HEK293T (cell line): ENCODE results near the gene CUBN.

Experiments
- ARNT ChIP-seq: fragments of 450-650 bp; IDR thresholded peaks from 2 replicates; pipeline ENCODE4 v1.6.1; 2017; ENCODE audit warnings: mild to moderate bottlenecking
- BHLHE40 ChIP-seq: fragments of 450-650 bp; IDR thresholded peaks from 2 replicates; pipeline ENCODE4 v1.6.1; 2016; ENCODE audit warnings: mild to moderate bottlenecking, moderate library complexity, borderline replicate concordance
- ELF4 ChIP-seq: fragments of 450-650 bp; IDR thresholded peaks from 2 replicates; pipeline ENCODE4 v1.6.1; 2017; ENCODE audit warnings: antibody characterized with exemption
- FOXA1 ChIP-seq: fragments of 450-650 bp; IDR thresholded peaks from 2 replicates; pipeline ENCODE4 v1.6.1; 2016; ENCODE audit warnings: mild to moderate bottlenecking
- FOXK2 ChIP-seq: fragments of 450-650 bp; IDR thresholded peaks from 2 replicates; pipeline ENCODE4 v1.6.1; 2016; ENCODE audit warnings: mild to moderate bottlenecking
- L3MBTL2 ChIP-seq: fragments of 450-650 bp; conservative IDR thresholded peaks from 2 replicates; pipeline ENCODE4 v1.6.1; 2016; ENCODE audit warnings: mild to moderate bottlenecking
- NFRKB ChIP-seq: fragments of 450-650 bp; IDR thresholded peaks from 2 replicates; pipeline ENCODE4 v1.6.1; 2016; ENCODE audit warnings: mild to moderate bottlenecking, moderate library complexity
- SP1 ChIP-seq: fragments of 450-650 bp; IDR thresholded peaks from 2 replicates; pipeline ENCODE4 v1.6.1; 2017
- TARDBP ChIP-seq: fragments of 450-650 bp; IDR thresholded peaks from 2 replicates; pipeline ENCODE4 v1.6.1; 2016
- ZNF384 ChIP-seq: fragments of 450-650 bp; IDR thresholded peaks from 2 replicates; pipeline ENCODE4 v1.6.1; 2016

DNA sequence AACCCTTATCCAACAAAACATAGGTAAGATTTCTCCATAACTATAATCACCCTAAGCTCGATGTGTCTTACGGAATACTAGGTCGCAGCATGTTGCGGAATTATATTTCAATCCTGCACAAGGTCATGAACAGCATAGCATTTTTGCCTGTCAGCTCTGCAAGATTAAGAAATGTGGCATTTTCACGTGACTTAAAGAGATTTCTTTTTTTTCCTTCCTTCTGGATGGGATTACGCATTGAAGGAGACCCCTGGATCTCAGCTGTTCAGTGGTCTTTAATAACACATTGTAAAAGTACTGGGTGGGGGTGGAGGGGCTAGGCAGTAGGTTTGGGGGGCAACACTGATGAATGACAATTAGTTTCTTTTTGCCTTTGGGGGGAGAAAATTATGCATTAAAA lies 106.7 kb downstream of the CUBN start:
- TF ChIP-seq SP1: no peak
- no peak for TF ChIP-seq NFRKB
- TF ChIP-seq ZNF384: no peak
- no peak for TF ChIP-seq FOXA1
- no peak for TF ChIP-seq BHLHE40
- no peak for TF ChIP-seq ARNT
- TF ChIP-seq ELF4: no peak
- no peak for TF ChIP-seq FOXK2
- no peak for TF ChIP-seq TARDBP
- no peak for TF ChIP-seq L3MBTL2
